ENCODE data around the gene SHROOM2. TPM values are rescaled to one million over a fixed set of nuclear protein-coding genes. Genes with fewer than 3 reads are reported as not detected.

Gene SHROOM2
- total and polyA plus RNA-seq, 2 of the 4 experiments (the other 2 are of a cell fraction), result 8.1 to 14.2 TPM

DNA sequence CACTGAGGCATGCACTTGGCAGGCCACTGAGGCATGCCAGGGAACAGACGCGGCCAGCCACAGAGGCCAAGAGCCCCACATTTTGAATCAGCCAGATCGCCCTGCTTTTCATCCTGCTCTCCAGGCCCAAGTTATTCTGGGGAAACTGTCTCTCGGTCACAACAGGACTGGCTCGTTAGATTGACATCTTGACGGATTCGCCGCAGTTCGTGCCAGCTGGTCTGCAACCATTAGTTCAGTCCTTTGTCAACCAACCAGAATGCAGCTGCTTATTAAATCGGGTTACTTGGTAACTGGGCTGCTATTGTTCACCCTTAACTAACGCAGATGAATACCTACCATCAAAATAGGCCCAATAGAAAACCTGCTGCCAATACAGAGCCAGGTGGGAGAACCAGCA, 197.6 kb downstream of the SHROOM2 start:
- no peak for DNase-seq
- Histone ChIP-seq H3K4me2 (ENCODE audit: low read depth, low read length) (no peak overlapping the region), H3K36me3 (ENCODE audit: control insufficient read depth, insufficient read depth, low read length) (no peaks in the 10 kb centered on the region), H3K18ac (ENCODE audit: low read depth, low read length) (no peak overlapping the region), H2BK5ac (ENCODE audit: low read depth, low read length, poor library complexity, severe bottlenecking) (no peak overlapping the region), H3K14ac (replicated peaks; ENCODE audit: low read depth, low read length) (no peak overlapping the region), H2BK120ac (ENCODE audit: low read depth, low read length) (no peak overlapping the region), H3K79me1 (ENCODE audit: low read depth in 1 of 2, low read length in 2 of 2) (no peaks in the 10 kb centered on the region), H3K56ac (ENCODE audit: extremely low read depth, insufficient read depth, low read length) (no peak overlapping the region), H3K9me3 (ENCODE audit: control insufficient read depth, insufficient read depth, low read length) (no peaks in the 10 kb centered on the region), H3K23ac (ENCODE audit: low read depth, low read length) (no peak overlapping the region), H3K4ac (ENCODE audit: low read depth, low read length) (no peak overlapping the region), H4K8ac (ENCODE audit: low read depth in 2 of 2, low read length in 2 of 2) (no peak overlapping the region), H3K9ac (ENCODE audit: low read depth, low read length) (no peak overlapping the region), H2BK15ac (ENCODE audit: low read depth, low read length) (no peak overlapping the region), H2AK9ac (replicated peaks; ENCODE audit: low read depth, low read length, poor library complexity) (no peak overlapping the region), H3K4me1 (ENCODE audit: control insufficient read depth, insufficient read depth, low read length) (no peaks in the 10 kb centered on the region), H4K5ac (ENCODE audit: low read depth, low read length) (no peak overlapping the region), H3K9me1 (ENCODE audit: insufficient read depth, low read length) (no peaks in the 10 kb centered on the region), H4K20me1 (ENCODE audit: insufficient read depth, low read length) (no peaks in the 10 kb centered on the region), H4K91ac (ENCODE audit: insufficient read depth, low read depth, low read length) (no peak overlapping the region), H3K27me3 (ENCODE audit: control insufficient read depth, insufficient read depth, low read length) (no peaks in the 10 kb centered on the region), H2BK20ac (ENCODE audit: low read depth, low read length) (no peak overlapping the region), H2AK5ac (ENCODE audit: low read depth, low read length) (no peak overlapping the region), H3K27ac (ENCODE audit: insufficient read depth, low read length) (no peak overlapping the region), H3K4me3 (ENCODE audit: insufficient read depth, low read depth, low read length) (no peak overlapping the region), H2AFZ (replicated peaks; ENCODE audit: low read length, poor library complexity) (no peak overlapping the region)
- ChIA-PET POLR2A (ENCODE audit: unreplicated experiment) (no interaction called here), CTCF (no interaction called here)
- no peak for ATAC-seq (ENCODE audit: low read depth)
- in situ Hi-C loops (cut with MboI; ENCODE audit: low sequenced_read_pairs), result no loop called here
- dilution Hi-C loops (cut with HindIII; ENCODE audit: low sequenced_read_pairs, unreplicated experiment), result no loop called here
- 92% methylated on average over 8 of the region's 11 CpGs; no CpG with 5 or more reads in 1 of the 2 experiments for WGBS, 2 experiments (ENCODE audit: extremely low coverage in 2 of 2, insufficient read length in 1 of 2)
- TF ChIP-seq, protein P1, sequence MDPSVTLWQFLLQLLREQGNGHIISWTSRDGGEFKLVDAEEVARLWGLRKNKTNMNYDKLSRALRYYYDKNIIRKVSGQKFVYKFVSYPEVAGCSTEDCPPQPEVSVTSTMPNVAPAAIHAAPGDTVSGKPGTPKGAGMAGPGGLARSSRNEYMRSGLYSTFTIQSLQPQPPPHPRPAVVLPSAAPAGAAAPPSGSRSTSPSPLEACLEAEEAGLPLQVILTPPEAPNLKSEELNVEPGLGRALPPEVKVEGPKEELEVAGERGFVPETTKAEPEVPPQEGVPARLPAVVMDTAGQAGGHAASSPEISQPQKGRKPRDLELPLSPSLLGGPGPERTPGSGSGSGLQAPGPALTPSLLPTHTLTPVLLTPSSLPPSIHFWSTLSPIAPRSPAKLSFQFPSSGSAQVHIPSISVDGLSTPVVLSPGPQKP (IDR thresholded peaks at IDR 0.05; ENCODE audit: borderline replicate concordance, low read depth, low read length), result no peak
- TF ChIP-seq MAZ (IDR thresholded peaks at IDR 0.05; ENCODE audit: borderline replicate concordance, low read depth, low read length), result no peak
- BruUV-seq (replicated peaks), result no TSS peak
- intact Hi-C loops (cut with micrococcal nuclease), result no loop called here
